NCI-H2196 treated with DMSO at 0.1 percent for 48 hours (cell line): ENCODE data around the gene CYGB.
"Not testable (repeated sequence)": the region's sequence is repeated elsewhere in the genome, so short reads cannot be mapped to it uniquely, and the experiment has no call there.

ENCODE experiments used
- DNase-seq: peaks from one replicate; lab custom pipeline; 2025; ENCODE audit not compliant: unreplicated experiment; lab: John Stamatoyannopoulos, UW

Gene CYGB

DNA sequence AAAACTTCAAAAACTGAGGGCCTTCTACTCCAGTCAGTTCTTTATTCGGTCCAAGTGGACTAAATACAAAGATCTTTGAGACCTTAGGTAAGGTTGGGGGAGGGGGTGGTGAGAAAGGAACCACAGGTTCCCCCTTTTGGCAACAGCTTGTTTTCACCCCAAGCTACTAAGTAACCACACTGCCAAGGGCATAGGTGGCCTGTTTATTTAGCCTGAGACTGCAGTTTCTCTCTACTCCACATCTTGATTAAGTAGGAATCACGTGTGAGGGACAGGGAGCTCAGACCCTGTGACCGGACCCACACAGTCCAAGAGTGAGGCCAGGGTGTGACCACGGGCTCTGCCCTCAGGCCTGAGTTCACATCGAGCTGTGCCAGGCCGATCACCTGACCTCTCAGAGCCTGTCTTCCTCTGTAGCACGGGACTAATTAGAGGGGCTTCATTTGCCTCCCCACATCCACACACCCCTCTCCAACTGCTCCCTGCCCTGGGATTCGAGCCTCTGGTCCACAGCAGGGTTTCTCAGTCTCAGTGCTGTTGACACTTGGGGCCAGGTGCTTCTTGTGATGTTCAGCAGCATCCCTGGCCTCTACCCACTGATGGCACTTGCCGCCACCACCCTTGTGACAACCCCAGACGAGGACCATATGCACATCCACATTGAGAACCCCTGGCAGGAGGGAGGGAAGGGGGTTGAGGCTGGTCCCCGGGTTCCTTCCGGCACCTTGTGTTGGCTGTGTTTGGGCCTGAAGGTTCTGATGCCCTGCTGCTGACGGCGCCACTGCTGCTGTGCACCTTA, 30.3 kb upstream of the CYGB start:
- no peak for DNase-seq

DNA sequence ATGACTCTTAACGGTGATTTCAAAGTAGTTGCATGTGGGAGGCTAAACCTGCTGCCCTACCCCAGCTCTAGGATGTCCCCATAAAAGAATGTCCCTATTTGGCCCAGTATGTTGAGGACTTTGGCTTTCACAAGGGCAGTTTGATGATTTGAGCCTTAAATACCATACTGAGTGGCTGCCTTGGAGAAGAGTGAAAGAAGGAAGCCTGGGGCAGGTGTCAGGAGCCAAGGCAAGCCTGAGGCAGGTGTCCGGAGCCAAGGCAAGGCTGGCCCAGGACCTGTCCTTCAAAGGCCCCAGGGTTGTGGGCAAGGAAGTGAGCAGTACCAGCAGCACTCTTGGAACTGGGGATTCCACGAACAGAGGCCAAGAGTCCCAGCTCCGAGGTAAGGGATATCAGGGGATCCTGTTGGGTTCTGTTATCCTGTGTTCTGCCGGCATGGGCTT, 29.5 kb upstream of the CYGB start:
- DNase-seq = no peak

DNA sequence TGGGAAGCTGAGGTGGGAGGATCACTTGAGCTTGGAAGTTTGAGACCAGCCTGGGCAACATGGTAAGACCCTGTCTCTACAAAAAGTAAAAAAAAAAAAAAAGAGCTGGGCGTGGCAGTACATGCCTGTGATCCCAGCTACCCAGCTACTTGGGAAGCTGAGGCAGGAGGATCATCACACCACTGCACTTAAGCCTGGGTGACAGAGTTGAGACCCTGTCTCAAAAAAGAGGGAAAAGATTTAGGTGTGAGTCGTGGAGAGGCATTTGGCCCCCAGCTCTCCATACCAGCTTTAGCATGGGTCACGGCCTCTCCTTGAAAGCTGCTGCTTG, 29.1 kb upstream of the CYGB start:
- DNase-seq = no peak

DNA sequence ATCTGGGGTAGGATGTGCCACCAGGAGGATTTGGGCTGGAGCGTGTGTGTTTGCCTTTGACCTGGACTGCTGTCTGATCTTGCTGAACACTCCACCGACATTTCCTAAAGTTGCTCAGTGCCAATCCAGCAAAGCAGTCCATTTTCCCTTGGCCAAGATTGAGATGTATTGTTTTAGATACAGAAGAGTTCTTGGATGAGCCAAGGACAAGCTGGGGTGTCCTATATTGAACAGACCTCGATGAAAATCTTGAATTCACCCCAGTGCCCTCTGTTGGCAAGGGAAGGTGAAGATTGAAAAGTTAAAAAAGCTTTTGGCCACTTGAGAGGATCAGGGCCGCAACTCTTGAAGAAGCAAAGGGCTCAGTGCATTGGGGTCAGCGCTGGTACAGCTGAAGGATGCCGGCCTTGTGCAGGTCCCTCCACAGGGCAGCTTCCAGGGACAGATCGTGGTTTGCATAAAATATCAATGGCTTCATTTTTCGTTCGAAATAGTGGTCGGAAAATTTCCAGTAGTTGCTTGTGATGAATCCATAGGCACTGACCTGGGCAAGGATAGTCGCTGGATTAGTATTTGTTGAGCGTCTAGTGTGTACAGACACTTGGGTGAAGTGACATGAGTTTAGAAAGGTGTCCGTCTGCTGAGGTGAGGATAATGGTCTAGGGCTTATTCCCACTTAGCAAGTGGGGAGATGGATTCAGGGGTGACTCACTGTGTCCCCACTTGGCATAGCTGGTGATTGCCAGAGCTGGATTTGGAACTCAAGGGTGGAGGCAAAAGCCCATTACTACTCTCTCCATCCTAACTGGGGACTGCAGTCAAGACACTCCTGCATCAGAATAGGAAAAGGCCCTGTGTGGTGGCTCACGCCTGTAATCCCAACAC, 28.5 kb upstream of the CYGB start:
- no peak for DNase-seq

DNA sequence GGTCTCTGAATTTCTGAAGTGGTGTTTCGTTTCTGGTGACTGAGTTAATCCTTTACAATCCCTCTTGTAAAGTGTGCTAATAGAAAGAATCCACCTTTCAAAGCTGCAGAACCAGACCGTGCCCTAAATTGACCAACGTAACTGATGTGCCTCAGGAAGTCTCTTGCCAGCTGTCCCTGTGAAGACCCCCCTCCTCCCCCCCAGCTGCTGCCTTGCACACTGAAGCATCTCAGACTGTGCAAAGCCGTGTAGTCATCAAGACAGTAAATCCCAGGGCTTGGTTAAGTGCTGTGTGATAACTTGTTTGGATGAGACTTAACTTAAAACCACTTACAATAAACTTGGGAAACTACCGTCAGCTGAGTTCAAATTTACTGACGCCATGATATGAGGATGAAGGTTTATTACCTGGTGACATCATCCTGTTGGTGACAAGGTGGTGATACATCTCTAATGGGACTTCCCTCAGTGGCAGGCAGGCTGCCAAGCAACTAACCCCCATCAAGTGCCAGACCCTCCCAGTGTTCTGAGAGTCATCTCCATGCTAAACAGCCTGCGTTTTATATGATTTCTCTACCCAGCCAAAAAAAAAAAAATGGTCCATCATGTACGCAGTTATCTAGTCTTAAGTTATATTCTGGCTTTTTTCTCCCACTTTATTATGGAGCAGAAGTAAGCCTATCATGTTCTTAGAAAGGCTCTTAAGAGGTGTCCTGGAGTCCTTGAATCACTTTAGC, 27.6 kb upstream of the CYGB start:
- not testable (repeated sequence) for DNase-seq

DNA sequence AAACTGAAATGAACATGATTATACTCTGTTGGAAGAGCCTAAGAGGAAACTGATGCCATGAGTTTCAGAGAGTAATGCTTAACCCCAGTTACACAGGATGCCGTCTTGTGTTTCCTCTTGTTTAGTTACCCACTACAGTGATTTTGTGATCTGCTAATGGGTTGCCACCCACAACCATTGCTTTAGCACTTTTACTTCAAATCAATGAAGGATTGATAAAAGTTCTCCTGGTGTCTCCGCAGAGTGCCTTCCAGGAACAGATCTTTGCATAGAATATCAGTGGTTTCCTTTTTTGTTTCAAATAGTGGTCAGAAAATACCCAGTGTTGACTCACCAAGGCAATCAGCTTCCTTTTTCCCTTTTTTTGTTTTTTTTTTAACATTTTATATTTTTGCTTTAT, 25.9 kb upstream of the CYGB start:
- not testable (repeated sequence) for DNase-seq

DNA sequence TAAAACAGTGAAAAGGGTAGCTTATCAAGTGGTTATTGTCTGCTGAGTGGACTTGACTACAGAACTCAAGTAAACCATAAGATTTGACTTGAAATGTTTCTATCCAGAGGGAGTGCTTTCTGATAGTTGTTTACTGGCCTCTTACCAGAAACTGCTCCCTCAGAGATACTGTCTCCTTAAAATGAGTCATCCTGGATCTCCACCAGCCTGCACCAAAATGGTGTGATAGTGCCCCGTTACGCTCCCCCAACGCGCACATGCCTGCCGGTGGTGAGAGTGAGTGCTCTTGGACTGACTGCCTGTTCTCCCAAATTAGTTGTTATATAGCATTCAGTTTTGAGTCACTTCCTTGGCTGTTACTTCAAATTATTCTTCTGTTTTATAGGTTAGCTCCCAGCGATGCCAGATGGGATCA, 25.2 kb upstream of the CYGB start:
- no peak for DNase-seq

DNA sequence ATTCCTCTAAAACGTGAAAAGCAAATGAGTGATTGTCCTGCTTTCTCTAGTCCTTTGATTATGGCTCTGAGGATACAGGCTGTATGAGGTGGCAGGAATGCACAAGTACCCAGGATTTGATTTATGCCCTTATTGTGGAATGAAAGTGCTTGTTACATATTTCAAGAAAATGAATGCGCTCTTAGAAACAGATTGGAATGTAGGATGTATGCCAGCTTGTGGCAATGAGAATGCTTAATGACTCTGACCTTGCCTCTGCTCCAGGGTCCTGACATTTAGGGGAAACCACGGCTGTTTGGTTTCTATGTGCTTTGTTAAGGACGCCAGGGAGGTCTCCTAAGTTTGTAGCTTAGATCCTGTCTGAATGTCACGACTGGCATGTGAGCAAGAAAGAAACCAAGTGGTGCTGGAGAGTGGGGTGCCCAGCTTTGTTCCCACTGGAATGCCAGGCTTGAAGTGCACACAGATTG, 24.3 kb upstream of the CYGB start:
- DNase-seq = no peak

DNA sequence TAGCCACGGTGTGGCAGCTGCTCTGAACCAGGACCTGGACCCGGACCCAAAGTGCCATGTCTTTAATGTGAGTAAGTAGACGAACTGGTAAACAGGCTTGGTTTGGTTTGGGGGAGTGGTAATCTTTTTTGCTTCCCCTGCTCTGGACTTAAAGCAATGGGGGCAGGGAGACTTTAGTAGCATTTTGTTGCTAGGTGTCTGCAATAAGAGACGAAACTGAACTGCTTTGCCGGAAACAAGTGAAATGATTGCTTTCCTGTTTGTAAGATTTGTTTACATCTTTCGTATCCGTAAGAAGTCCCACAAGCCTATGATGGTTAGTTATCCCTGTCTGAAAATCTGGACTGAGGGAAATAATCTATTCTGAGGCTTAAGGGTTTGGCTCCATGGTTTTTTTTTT, 23.8 kb upstream of the CYGB start:
- no peak for DNase-seq

DNA sequence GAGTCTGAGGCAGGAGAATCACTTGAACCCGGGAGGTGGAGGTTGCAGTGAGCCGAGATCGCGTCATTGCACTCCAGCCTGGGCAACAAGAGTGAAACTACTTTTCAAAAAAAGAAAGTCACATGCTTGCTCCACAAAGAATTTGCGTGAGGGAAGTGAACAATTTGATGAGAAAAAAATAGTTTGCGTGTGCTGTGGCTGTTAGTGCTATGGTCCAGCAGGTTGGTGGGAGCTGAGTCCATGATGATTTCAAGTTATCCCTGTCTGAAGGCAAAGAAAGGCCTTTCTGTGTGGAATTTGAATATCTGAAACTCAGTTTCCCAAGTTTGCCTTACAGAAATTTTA, 23.3 kb upstream of the CYGB start:
- no peak for DNase-seq

DNA sequence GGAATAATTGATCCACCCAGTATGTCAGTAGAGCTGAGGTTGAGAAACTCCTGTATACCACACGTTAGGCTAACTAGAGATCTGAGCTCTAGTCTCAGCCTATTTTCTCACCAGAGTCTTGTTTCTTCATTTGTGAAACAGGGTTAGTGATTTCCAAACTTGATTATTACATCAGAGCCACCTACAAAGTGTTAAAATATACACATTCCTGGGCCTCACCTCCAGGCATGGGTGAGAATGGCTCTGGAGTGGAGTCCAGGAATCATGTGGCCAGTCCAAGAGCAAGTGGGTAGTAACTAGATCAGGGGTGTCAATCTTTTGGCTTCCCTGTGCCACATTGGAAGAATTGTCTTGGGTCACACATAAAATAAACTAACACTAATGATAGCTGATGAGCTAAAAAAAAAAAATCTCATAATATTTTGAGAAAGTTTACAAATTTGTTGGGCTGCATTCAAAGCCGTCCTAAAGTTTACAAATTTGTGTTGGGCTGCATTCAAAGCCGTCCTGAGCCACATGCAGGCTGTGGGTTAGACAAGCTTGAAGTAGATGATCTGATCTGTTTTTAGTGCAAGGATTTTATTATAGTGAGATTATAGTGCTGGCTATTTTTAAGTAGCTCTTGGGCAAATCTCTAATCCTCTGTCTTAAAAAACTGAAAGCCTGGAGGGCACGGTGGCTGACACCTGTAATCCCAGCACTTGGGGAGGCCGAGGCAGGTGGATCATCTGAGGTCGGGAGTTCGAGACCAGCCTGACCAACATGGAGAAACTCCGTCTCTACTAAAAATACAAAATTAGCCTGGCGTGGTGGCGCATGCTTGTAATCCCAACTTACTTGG, 22.7 kb upstream of the CYGB start:
- no peak for DNase-seq

DNA sequence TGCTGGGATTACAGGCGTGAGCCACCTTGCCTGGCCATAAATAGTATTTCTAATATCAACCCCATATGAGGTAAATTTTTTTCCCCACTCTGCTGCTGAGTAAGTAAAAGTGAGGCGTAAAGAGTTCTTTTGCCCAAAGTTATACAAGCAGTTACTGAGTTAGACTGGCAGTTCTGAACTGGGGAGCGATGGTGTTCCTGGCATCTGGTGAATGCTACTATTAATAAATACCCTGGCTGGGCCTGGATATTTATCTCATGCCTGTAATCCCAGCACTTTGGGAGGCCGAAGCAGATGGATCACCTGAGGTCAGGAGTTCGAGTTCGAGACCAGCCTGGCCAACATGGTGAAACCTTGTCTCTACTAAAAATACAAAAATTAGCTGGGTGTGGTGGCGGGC, 22.0 kb upstream of the CYGB start:
- not testable (repeated sequence) for DNase-seq

DNA sequence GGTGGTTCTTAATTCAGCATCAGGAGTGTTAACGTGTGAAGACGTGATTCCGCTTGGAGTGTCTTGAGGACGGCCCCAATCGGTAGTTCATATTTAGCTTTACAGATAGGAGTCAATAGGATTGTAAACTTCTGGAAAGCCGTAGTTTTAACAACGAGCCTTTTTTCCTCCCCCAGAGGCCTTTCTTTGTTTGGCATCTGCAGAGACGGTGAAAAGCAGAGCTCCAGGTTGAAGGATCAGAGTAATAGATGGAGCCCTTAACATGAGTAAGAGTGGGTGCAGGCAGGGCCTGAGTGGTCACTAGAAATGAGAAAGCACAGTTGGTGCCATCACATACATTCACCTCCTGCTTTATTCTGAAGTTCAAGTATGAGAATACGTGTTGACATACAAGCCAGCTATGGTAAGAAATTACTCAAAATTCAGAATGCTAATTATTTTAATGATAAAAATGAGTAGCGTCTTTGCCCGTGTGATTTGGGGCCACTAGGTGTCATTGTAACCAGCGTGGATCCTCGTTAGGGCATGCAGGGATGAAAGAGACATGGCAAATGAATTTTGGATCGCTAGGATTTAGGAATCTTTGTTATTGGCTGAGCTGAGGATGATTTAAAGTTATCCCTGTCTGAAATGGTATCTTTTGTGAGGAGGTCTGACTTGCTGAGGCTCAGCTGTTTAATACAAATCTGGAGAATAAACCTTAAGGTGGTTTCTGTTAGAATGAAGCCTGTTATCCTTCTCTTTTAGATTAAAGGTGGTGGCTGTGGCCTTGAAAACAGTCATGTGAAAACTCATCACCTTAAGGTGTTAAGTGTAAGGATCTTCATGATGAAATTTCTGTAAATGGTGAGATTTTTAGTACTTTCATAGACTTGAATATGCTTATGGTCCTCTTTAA, 20.9 kb upstream of the CYGB start:
- peak; percentile 42 for DNase-seq

DNA sequence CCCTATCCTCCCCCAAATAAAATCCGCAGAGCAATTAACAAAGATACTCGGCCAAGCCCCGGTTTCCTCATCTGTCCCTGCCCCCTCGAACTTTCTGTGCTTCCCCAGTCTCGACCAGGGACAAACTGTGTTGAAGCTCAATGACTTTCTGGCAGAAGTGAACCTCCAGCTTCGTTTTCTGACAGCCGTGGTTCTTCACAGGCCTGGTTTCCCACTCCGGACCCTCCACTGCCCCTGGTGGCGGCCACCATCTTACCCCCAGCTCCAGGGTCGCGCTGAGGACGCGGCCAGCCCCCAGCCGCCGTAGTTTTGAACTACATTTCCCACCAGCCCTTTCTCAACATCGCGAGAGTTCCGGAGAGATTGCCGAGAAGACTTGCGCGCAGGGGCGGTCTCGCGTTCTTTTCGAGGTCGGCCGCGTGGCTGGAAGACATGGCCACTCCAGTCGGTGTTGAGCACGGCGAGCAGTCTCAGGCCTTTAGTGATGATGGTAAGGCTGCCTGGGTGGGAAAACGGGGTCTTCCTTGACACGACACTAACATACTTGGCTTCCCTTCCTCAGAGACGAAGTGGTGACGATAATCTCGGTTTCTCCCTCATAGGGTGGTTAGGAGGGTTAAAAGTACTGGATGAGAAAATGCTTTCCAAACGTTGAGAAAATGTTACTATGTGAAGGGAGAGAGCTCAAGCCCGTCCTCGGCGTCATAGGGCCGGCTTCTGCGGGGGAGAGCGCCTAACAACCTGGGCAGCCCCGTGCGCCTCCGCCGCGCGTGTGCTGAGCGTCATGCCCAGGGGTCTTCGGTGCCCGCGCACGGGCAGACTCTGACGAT, 20.1 kb upstream of the CYGB start:
- DNase-seq = peak; percentile 98

DNA sequence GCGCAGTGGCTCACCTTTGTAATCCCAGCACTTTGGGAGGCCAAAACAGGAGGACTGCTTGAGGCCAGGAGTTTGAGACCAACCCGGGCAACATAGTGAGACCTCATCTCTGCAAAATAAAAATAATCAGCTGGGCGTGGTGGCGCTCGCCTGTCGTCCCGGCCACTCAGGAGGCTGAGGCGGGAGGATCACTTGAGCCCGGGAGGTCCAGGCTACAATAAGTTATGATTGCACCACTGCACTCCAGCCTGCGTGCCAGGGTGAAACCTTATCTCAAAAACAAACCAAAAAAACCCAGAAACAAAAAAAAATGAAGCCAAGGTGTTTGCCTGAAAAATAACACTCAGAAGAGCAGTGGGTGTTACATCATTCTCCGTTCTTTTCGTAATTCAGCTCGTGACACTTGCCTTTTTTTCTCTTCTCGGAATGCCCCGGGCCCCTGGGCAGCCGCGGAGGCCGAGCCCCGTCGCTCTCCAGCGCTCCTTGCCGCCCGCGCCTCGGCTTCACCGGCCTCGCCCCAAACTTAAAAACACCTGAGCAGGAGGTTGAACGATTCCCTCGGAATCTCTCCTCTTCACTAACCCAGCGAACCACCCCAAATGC, 19.4 kb upstream of the CYGB start:
- no peak for DNase-seq

DNA sequence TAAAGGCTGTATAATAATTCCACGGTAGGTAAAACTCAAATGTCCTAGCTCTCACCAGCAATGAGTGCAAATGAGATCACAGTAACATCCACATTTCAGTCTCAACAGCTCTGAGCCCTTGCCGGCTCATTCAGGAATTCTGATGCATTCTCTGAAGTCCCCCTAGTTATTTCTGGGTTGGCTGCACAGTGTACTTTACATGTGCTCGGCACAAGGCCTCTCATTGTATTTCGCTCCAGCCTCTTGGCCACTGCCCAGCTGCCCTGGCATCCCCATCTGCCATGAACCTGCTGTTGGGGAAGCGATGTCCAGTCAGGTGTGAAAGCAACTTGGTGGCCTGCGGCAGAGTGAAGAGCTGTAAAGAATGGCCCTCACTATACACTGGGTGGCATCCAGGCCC, 16.6 kb upstream of the CYGB start:
- DNase-seq = peak; percentile 87

DNA sequence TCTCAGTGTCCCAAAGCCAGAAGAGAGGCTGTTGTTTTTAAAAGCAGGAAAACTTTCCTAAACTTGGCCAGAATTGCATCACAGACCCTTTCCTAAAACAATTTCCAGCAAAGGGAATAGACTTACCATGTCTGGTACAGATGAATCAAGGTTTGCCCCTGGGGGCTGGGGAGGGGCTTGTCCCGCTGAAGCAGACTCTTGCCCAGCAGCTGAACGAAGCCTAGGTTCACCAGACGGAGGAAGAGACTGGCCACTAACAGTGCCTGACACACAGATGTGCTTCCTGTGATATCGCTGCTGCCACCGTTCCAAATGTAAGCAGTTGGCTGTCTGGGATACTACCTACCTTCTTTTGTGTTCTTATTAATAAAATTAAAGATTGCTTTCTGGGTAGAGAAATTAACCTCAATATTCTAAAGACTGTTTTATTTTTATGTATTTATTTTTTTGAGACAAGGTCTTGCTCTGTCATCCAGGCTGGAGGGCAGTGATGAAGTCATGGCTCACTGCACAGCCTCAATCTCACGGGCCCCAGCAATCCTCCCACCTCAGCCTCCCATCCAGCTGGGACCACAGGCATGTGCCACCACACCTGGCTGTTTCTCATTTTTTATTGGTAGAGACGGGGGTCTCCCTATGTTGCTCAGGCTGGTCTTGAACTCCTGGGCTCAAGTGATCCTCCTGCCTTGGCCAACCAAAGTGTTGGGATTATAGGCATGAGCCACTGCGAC, 15.8 kb upstream of the CYGB start:
- DNase-seq = no peak

DNA sequence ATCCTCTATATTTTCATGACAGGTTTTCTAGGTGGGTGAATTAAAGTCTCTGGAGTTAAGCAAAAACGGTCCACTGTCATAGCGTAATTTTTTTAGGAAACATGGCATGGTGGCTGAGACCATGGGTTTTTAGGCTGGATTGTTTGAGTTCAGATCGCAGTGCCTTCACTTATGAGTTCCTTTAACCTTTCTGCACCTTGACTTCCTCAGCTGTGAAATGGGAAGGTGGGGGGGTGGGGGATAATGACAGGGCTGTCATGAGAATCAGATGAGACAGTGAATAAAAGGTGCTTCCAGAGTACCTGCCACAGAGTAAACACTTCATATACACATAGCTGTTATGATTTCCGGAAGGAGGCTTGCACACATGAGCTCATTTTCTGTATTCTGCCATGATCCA, 14.2 kb upstream of the CYGB start:
- DNase-seq = no peak
